ENCODE measurements around the gene SPATS2. TPM values are rescaled to one million over a fixed set of nuclear protein-coding genes. Genes with fewer than 3 reads are reported as not detected.

The SPATS2 gene
- total and polyA plus RNA-seq, 10 of the 15 experiments (the other 5 are each of a cell fraction or from before 2014, with no cell fraction given), result 9.0 to 54.2 (median 27.5) TPM

DNA sequence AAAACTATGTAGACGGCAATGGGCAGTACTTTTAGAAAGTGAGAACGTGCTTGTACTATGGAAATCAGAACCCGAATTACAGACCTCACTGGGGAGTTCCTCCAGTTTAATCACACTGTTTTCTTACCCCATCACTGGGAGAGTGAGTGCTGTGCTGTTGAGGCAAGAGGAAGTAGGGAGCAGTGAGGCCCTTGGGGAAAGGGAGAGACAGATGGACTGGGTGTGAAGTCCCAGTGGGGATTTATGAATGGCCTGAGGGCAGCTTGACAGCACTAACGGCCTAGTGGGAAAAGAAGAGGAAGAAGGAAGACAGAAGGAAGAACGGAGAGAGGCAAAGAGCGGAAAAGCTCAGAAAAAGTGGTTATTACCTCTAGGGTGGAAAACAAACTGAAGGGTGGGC, 195.0 kb downstream of the SPATS2 start:
- intact Hi-C loops (cut with micrococcal nuclease; ENCODE audit: unreplicated experiment), result no loop called here
- POLR2A ChIA-PET, result no interaction called here
- in situ Hi-C loops (cut with MboI), result no loop called here

More for the DNA sequence above, 195.0 kb downstream of the SPATS2 start:
- Histone ChIP-seq H3K79me2 (ENCODE audit: control insufficient read depth, insufficient read depth, low read length) (peaks cover 14% of the 10 kb centered on the region), H2AFZ (ENCODE audit: control insufficient read depth, low read depth, low read length) (no peak overlapping the region), H3K27me3 (replicated peaks in 1 of 2; ENCODE audit: control insufficient read depth in 2 of 2, insufficient read depth in 2 of 2, low read length in 1 of 2) (no peaks in the 10 kb centered on the region), H3K4me2 (ENCODE audit: control insufficient read depth, insufficient read depth) (no peak overlapping the region), H3K9ac (ENCODE audit: control insufficient read depth, insufficient read depth, low read length) (no peak overlapping the region), H3K27ac (ENCODE audit: control insufficient read depth, insufficient read depth) (no peak overlapping the region), H3K9me3 (replicated peaks; ENCODE audit: control insufficient read depth, insufficient read depth, low read length) (no peaks in the 10 kb centered on the region), H3K4me3 (no peak overlapping the region), H4K20me1 (ENCODE audit: control insufficient read depth, insufficient read depth) (no peaks in the 10 kb centered on the region), H3K36me3 (ENCODE audit: control insufficient read depth in 2 of 2, insufficient read depth in 2 of 2, low read length in 1 of 2) (peaks cover 28 to 32% of the 10 kb centered on the region in 2 experiments), H3K4me1 (ENCODE audit: control insufficient read depth, insufficient read depth, low read length) (peaks cover 8% of the 10 kb centered on the region)
- RAD21 ChIA-PET (ENCODE audit: unreplicated experiment), result no interaction called here
- ATAC-seq, result no peak
- CTCF ChIA-PET, result interaction anchor here (2.0 kb wide), 1 partner anchor 203 kb away, joined by 6 read pairs; no protein-coding TSS in a partner anchor
- DNase-seq (ENCODE audit: low read depth, low spot score), result no peak
- BruUV-seq (replicated peaks), result no TSS peak
- TF ChIP-seq HDAC6 (IDR thresholded peaks at IDR 0.05; ENCODE audit: unreplicated experiment) (no peak), NR2C1 (IDR thresholded peaks at IDR 0.05) (no peak), PML (IDR thresholded peaks at IDR 0.05; ENCODE audit: low read length) (no peak), CHD2 (IDR thresholded peaks at IDR 0.05; ENCODE audit: borderline replicate concordance, low read depth, low read length) (no peak), RAD21 (IDR thresholded peaks at IDR 0.05; ENCODE audit: insufficient read depth, low read depth, low read length) (no peak), NR2F1 (conservative IDR thresholded peaks at IDR 0.05) (no peak), BHLHE40 (IDR thresholded peaks at IDR 0.05; ENCODE audit: borderline replicate concordance in 1 of 2, low read depth in 2 of 2, low read length in 1 of 2) (no peak), ATF7 (IDR thresholded peaks at IDR 0.05; ENCODE audit: low read depth) (no peak), PAX8 (IDR thresholded peaks at IDR 0.05) (no peak), ZNF622 (IDR thresholded peaks at IDR 0.05) (no peak), NR2C2 (IDR thresholded peaks at IDR 0.05; ENCODE audit: borderline replicate concordance, control insufficient read depth, insufficient read length, low read depth) (no peak), RAD51 (IDR thresholded peaks at IDR 0.05) (no peak), BACH1 (IDR thresholded peaks at IDR 0.05; ENCODE audit: borderline replicate concordance) (no peak), ESRRA (IDR thresholded peaks at IDR 0.05; ENCODE audit: low read length) (no peak)
- TF ChIP-seq, protein P1, sequence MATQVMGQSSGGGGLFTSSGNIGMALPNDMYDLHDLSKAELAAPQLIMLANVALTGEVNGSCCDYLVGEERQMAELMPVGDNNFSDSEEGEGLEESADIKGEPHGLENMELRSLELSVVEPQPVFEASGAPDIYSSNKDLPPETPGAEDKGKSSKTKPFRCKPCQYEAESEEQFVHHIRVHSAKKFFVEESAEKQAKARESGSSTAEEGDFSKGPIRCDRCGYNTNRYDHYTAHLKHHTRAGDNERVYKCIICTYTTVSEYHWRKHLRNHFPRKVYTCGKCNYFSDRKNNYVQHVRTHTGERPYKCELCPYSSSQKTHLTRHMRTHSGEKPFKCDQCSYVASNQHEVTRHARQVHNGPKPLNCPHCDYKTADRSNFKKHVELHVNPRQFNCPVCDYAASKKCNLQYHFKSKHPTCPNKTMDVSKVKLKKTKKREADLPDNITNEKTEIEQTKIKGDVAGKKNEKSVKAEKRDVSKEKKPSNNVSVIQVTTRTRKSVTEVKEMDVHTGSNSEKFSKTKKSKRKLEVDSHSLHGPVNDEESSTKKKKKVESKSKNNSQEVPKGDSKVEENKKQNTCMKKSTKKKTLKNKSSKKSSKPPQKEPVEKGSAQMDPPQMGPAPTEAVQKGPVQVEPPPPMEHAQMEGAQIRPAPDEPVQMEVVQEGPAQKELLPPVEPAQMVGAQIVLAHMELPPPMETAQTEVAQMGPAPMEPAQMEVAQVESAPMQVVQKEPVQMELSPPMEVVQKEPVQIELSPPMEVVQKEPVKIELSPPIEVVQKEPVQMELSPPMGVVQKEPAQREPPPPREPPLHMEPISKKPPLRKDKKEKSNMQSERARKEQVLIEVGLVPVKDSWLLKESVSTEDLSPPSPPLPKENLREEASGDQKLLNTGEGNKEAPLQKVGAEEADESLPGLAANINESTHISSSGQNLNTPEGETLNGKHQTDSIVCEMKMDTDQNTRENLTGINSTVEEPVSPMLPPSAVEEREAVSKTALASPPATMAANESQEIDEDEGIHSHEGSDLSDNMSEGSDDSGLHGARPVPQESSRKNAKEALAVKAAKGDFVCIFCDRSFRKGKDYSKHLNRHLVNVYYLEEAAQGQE (IDR thresholded peaks at IDR 0.05; ENCODE audit: low read depth, low read length), result no peak
- 80% methylated on average over 6 of the region's 6 CpGs for WGBS (ENCODE audit: insufficient coverage, insufficient replicate concordance, low lambda C conversion rate, missing lambda C conversion rate)
- SMC1A ChIA-PET (ENCODE audit: uncharacterized antibody, unreplicated experiment), result interaction anchor here (0.6 to 1.8 kb wide), 2 partner anchors 34 to 658 kb away, joined by 3 to 6 read pairs; a partner anchor contains a TSS
- no peak for FAIRE-seq
